H1 (cell line): ENCODE measurements around the gene CCDC148. TPM values are rescaled to one million over a fixed set of nuclear protein-coding genes. Genes with fewer than 3 reads are reported as not detected.

Source experiments
- CTCF ChIA-PET: fragments of 300-600 bp; sonication (Branson Sonifier 250); formaldehyde crosslinking; loops from one replicate; lab custom pipeline; 2021; ENCODE audit not compliant: partially characterized antibody; lab: Charles Lee
- POLR2A ChIA-PET: fragments of 300-600 bp; sonication (Branson Sonifier 250); formaldehyde crosslinking; loops from one replicate; lab custom pipeline; 2021; ENCODE audit warnings: inconsistent platforms; ENCODE audit not compliant: partially characterized antibody; lab: Charles Lee
- DNase-seq, 2 experiments: peaks; one replicate each; pipeline versions ENCODE4 v3.0.0 to v3.0.0-alpha.2; 2010 to 2022; ENCODE audit warnings: low spot score in 2 of 2, low read depth in 1 of 2, mixed read lengths in 1 of 2
- FAIRE-seq: peaks from 2 replicates; lab custom pipeline; 2011; peaks lifted over from hg19 to GRCh38; lab: Jason Lieb, UNC
- H2AFZ ChIP-seq: 2 replicates; pipeline ENCODE4 v1.8.1; 2012; ENCODE audit warnings: low read length, inconsistent platforms
- H2AK5ac ChIP-seq: 2 replicates; pipeline ENCODE4 v1.6.1; 2013; ENCODE audit warnings: low read depth, low read length
- H2BK120ac ChIP-seq: replicated peaks from 2 replicates; pipeline ENCODE3; 2013; ENCODE audit warnings: low read depth, low read length, inconsistent platforms
- H2BK12ac ChIP-seq: 2 replicates; pipeline ENCODE4 v1.6.1; 2013; ENCODE audit warnings: low read depth, low read length
- H2BK15ac ChIP-seq: 2 replicates; pipeline ENCODE4 v1.6.1; 2013; ENCODE audit warnings: low read length
- H2BK20ac ChIP-seq: 2 replicates; pipeline ENCODE4 v1.6.1; 2013; ENCODE audit warnings: low read length
- H2BK5ac ChIP-seq: 2 replicates; pipeline ENCODE4 v1.6.1; 2013; ENCODE audit warnings: low read depth, low read length
- H3K14ac ChIP-seq: 2 replicates; pipeline ENCODE4 v1.6.1; 2013; ENCODE audit warnings: inconsistent platforms; ENCODE audit not compliant: insufficient read length
- H3K18ac ChIP-seq: 2 replicates; pipeline ENCODE4 v1.6.1; 2013; ENCODE audit warnings: low read length; ENCODE audit errors: extremely low read depth
- H3K23ac ChIP-seq: 2 replicates; pipeline ENCODE4 v1.6.1; 2013; ENCODE audit warnings: inconsistent platforms; ENCODE audit not compliant: insufficient read length
- H3K23me2 ChIP-seq: 2 replicates; pipeline ENCODE4 v1.6.1; 2013; ENCODE audit warnings: low read depth, low read length
- H3K27ac ChIP-seq: 2 replicates; pipeline ENCODE4 v1.6.1; 2011; ENCODE audit warnings: low read depth, low read length, inconsistent platforms
- H3K27me3 ChIP-seq, 4 experiments: replicated peaks in 1 of 4; 1 replicate in 1 of 4; 2 replicates in 3 of 4; pipeline versions ENCODE4 v1.6.1 to v1.8.1; 2011 to 2013; ENCODE audit warnings: low read length in 3 of 4, mild to moderate bottlenecking in 3 of 4, inconsistent platforms in 2 of 4, mixed read lengths in 2 of 4, moderate library complexity in 1 of 4; ENCODE audit not compliant: control insufficient read depth in 3 of 4, insufficient read depth in 3 of 4; ENCODE audit errors: extremely low read depth in 1 of 4
- H3K36me3 ChIP-seq, 4 experiments: 2 replicates each; pipeline versions ENCODE4 v1.6.1 to v1.8.1; 2011 to 2013; ENCODE audit warnings: mild to moderate bottlenecking in 4 of 4, low read length in 3 of 4, moderate library complexity in 2 of 4, control low read depth in 1 of 4, inconsistent platforms in 1 of 4; ENCODE audit not compliant: insufficient read depth in 4 of 4, control insufficient read depth in 2 of 4
- H3K4ac ChIP-seq: replicated peaks from 2 replicates; pipeline ENCODE3; 2013; ENCODE audit warnings: low read length, low read depth, mixed read lengths, inconsistent platforms; ENCODE audit not compliant: insufficient read length
- H3K4me1 ChIP-seq, 4 experiments: replicated peaks in 1 of 4; 1 replicate in 1 of 4; 2 replicates in 3 of 4; pipeline versions ENCODE4 v1.6.1 to v1.8.1; 2011 to 2013; ENCODE audit warnings: low read length in 3 of 4, inconsistent platforms in 2 of 4, mixed read lengths in 1 of 4; ENCODE audit not compliant: insufficient read depth in 4 of 4, control insufficient read depth in 3 of 4
- H3K4me2 ChIP-seq, 2 experiments: 2 replicates each; pipeline versions ENCODE4 v1.6.1 to v1.8.1; 2011 to 2013; ENCODE audit warnings: low read depth in 2 of 2, low read length in 2 of 2, control low read depth in 1 of 2, inconsistent platforms in 1 of 2, mild to moderate bottlenecking in 1 of 2; ENCODE audit not compliant: insufficient read depth in 1 of 2
- H3K4me3 ChIP-seq, 4 experiments: fragments of 200-600, 300-600 bp in 1 of 4; sonication (generic), shearing (Covaris generic), sonication (Bioruptor Twin) in 1 of 4; 2 replicates each; pipeline versions ENCODE4 v1.5.1 to v1.8.1; 2011 to 2016; ENCODE audit warnings: low read length in 4 of 4, low read depth in 3 of 4, control low read depth in 2 of 4, inconsistent platforms in 2 of 4, mild to moderate bottlenecking in 2 of 4, mixed read lengths in 1 of 4, moderate library complexity in 1 of 4; ENCODE audit not compliant: insufficient read depth in 2 of 4; ENCODE audit errors: extremely low read depth in 1 of 4
- H3K56ac ChIP-seq: replicated peaks from 2 replicates; pipeline ENCODE3; 2013; ENCODE audit warnings: low read depth, mild to moderate bottlenecking, mixed read lengths, low read length, inconsistent platforms; ENCODE audit not compliant: insufficient read length
- H3K79me1 ChIP-seq: 2 replicates; pipeline ENCODE4 v1.6.1; 2013; ENCODE audit warnings: low read depth, low read length, control low read depth
- H3K79me2 ChIP-seq, 2 experiments: 2 replicates each; pipeline versions ENCODE4 v1.6.1 to v1.8.1; 2012 to 2013; ENCODE audit warnings: low read length in 2 of 2, mild to moderate bottlenecking in 2 of 2, inconsistent platforms in 1 of 2; ENCODE audit not compliant: insufficient read depth in 2 of 2, control insufficient read depth in 1 of 2
- H3K9ac ChIP-seq, 4 experiments: replicated peaks in 1 of 4; 1 replicate in 1 of 4; 2 replicates in 3 of 4; pipeline versions ENCODE4 v1.6.1 to v1.8.1; 2011 to 2013; ENCODE audit warnings: low read depth in 3 of 4, low read length in 3 of 4, control low read depth in 2 of 4, mild to moderate bottlenecking in 2 of 4, moderate library complexity in 2 of 4, inconsistent platforms in 1 of 4; ENCODE audit errors: extremely low read depth in 1 of 4
- H3K9me3 ChIP-seq, 2 experiments: 2 replicates each; pipeline versions ENCODE4 v1.6.1 to v1.8.1; 2012 to 2013; ENCODE audit warnings: mild to moderate bottlenecking in 2 of 2, moderate library complexity in 2 of 2, control low read depth in 1 of 2, inconsistent platforms in 1 of 2, low read depth in 1 of 2, low read length in 1 of 2, mixed read lengths in 1 of 2; ENCODE audit not compliant: insufficient read depth in 2 of 2
- H4K20me1 ChIP-seq, 2 experiments: replicated peaks in 1 of 2; 2 replicates each; pipeline versions ENCODE3 to v1.8.1; 2011 to 2013; ENCODE audit warnings: inconsistent platforms in 2 of 2, low read length in 2 of 2, mild to moderate bottlenecking in 1 of 2; ENCODE audit not compliant: insufficient read depth in 2 of 2, control insufficient read depth in 1 of 2
- H4K5ac ChIP-seq: 2 replicates; pipeline ENCODE4 v1.6.1; 2013; ENCODE audit warnings: low read length, low read depth, mixed read lengths, inconsistent platforms; ENCODE audit not compliant: insufficient read length
- H4K8ac ChIP-seq: 2 replicates; pipeline ENCODE4 v1.8.0; 2013; ENCODE audit warnings: mild to moderate bottlenecking, moderate library complexity, low read length, inconsistent platforms; ENCODE audit not compliant: insufficient read depth; ENCODE audit errors: extremely low read depth
- H4K91ac ChIP-seq: replicated peaks from 2 replicates; pipeline ENCODE3; 2013; ENCODE audit warnings: low read length, mixed read lengths, inconsistent platforms; ENCODE audit not compliant: insufficient read length
- CBX5 ChIP-seq: fragments of 300-800, 300-1000 bp; sonication (generic); IDR thresholded peaks from 2 replicates; pipeline ENCODE4 v1.7.1; 2016; ENCODE audit warnings: antibody characterized with exemption, low read length, low read depth
- CTCF ChIP-seq, 3 experiments: IDR thresholded peaks; 1 replicate in 2 of 3; 2 replicates in 1 of 3; pipeline versions ENCODE4 v1.5.1 to v1.6.1; 2011; ENCODE audit warnings: low read length in 3 of 3, mild to moderate bottlenecking in 3 of 3, inconsistent platforms in 2 of 3, low read depth in 1 of 3, moderate library complexity in 1 of 3; ENCODE audit not compliant: insufficient read depth in 1 of 3; ENCODE audit errors: control extremely low read depth in 1 of 3
- KDM1A ChIP-seq: fragments of 200-600, 300-600 bp; sonication (generic); IDR thresholded peaks from 2 replicates; pipeline ENCODE4 v1.7.1; 2016; ENCODE audit warnings: mild to moderate bottlenecking, low read length, borderline replicate concordance
- RAD21 ChIP-seq, 2 experiments: IDR thresholded peaks in 1 of 2; conservative IDR thresholded peaks in 1 of 2; 2 replicates each; pipeline ENCODE4 v1.6.1; 2011; ENCODE audit warnings: low read depth in 2 of 2, low read length in 2 of 2, improper control_type of control experiment in 1 of 2, inconsistent platforms in 1 of 2, mild to moderate bottlenecking in 1 of 2, moderate library complexity in 1 of 2
- whole genome bisulfite sequencing, 2 experiments: shearing (Covaris generic) in 1 of 2; methylation state at CpG; one replicate each; pipeline versions ENCODE4 v1.1.6 to v1.1.7; 2013 to 2015; ENCODE audit warnings: low lambda C conversion rate in 2 of 2, mixed read lengths in 2 of 2, inconsistent platforms in 1 of 2, low coverage in 1 of 2, missing lambda C conversion rate in 1 of 2; ENCODE audit not compliant: insufficient replicate concordance in 2 of 2, insufficient coverage in 1 of 2, insufficient read length in 1 of 2; ENCODE audit errors: extremely low coverage in 1 of 2, missing lambda C conversion rate in 1 of 2; 5-methylcytosine and 5-hydroxymethylcytosine counted together
- polyA plus RNA-seq, 7 experiments: library from polyadenylated mRNA; depleted of rRNA in 3 of 7; stranded (reverse) in 5 of 7; unstranded in 2 of 7; fragments of >200 nt in 5 of 7; fragments of 200-250 nt in 2 of 7; gene quantifications; 1 replicate in 5 of 7; 2 replicates in 1 of 7; 4 replicates in 1 of 7; pipeline versions ENCODE4 v1.2.1 to v1.2.3, GENCODE V29; 2011 to 2013; ENCODE audit warnings: missing spikeins in 2 of 7, mixed read lengths in 2 of 7
- total RNA-seq: library from RNA; stranded (reverse); fragmentation: NEBNext Ultra II Directional; extraction: Animal tissue kit (Norgen Biotek cat#: 25700); gene quantifications from 2 replicates; pipeline ENCODE4 v1.2.1, GENCODE V29; 2021

Gene CCDC148
- total and polyA plus RNA-seq, 2 of the 8 experiments (the other 6 are each of a cell fraction or from before 2014, with no cell fraction given) = 0.45 to 1.3 TPM

GRCh38 chr2:158464426-158465281 is 8.1 kb upstream of the CCDC148 start:
- Histone ChIP-seq H3K4ac (no peak overlapping the region), H3K9me3 (no peaks in the 10 kb centered on the region), H2BK15ac (no peak overlapping the region), H3K18ac (no peak overlapping the region), H3K79me2 (peaks cover 18 to 96% of the 10 kb centered on the region in 2 experiments), H3K4me2 (no peak overlapping the region), H3K36me3 (no peaks in the 10 kb centered on the region), H2BK120ac (no peak overlapping the region), H4K91ac (no peak overlapping the region), H2BK12ac (no peak overlapping the region), H4K8ac (no peak overlapping the region), H2BK20ac (no peak overlapping the region), H4K20me1 (peaks cover 7 to 16% of the 10 kb centered on the region in 2 experiments), H4K5ac (no peak overlapping the region), H2AFZ (no peak overlapping the region), H3K27me3 (no peaks in the 10 kb centered on the region), H3K14ac (no peak overlapping the region), H3K4me1 (peaks cover 0 to 8% (median 2%) of the 10 kb centered on the region in 4 experiments; a peak in 4 of 7 replicates), H3K79me1 (peaks cover 2% of the 10 kb centered on the region; the same call in 1 of the 2 replicates), H2BK5ac (no peak overlapping the region), H3K56ac (no peak overlapping the region), H3K9ac (no peak overlapping the region), H3K23me2 (0 out of 2 replicates have a peak, but pooled peaks cover under 1% of the 10 kb centered on the region), H3K23ac (no peak overlapping the region), H3K4me3 (no peak overlapping the region), H2AK5ac (no peak overlapping the region), H3K27ac (no peak overlapping the region)
- peak in 2 of 3 experiments; percentile 20 to 64; a peak in 2 of 4 replicates for TF ChIP-seq CTCF (IDR thresholded peaks at IDR 0.05; ENCODE audit: control extremely low read depth in 1 of 3, insufficient read depth in 1 of 3, low read depth in 1 of 3, low read length in 3 of 3)
- peak; percentile 27 to 44; a peak in 3 of 4 replicates for TF ChIP-seq RAD21 (IDR thresholded peaks at IDR 0.05 in 1 of 2, conservative IDR thresholded peaks at IDR 0.05 in 1 of 2; ENCODE audit: low read depth in 2 of 2, low read length in 2 of 2)
- no peak for TF ChIP-seq CBX5
- no peak for TF ChIP-seq KDM1A
- POLR2A ChIA-PET = no interaction called here
- CTCF ChIA-PET = interaction anchor here (0.7 to 7.7 kb wide), 10 partner anchors 12 to 285 kb away, joined by 3 to 58 read pairs (median 4); no protein-coding TSS in a partner anchor
- DNase-seq = no peak
- 82% methylated on average over 4 of the region's 4 CpGs; no CpG with 5 or more reads in 1 of the 2 experiments for WGBS, 2 experiments
- FAIRE-seq = peak; percentile 39
